GM10847 (cell line): ENCODE results near the gene PHLDB1.

Experiments
- POLR2A ChIP-seq: IDR thresholded peaks from 2 replicates; pipeline ENCODE4 v1.6.1; 2011; ENCODE audit not compliant: insufficient read length; ENCODE audit errors: extremely low read depth

Gene PHLDB1

GRCh38 chr11:118659314-118659952 is 52.0 kb downstream of the PHLDB1 start:
- no peak for TF ChIP-seq POLR2A

- no peak for TF ChIP-seq POLR2A
Observed at GRCh38 chr11:118659953-118660680, 52.7 kb downstream of the PHLDB1 start.

DNA sequence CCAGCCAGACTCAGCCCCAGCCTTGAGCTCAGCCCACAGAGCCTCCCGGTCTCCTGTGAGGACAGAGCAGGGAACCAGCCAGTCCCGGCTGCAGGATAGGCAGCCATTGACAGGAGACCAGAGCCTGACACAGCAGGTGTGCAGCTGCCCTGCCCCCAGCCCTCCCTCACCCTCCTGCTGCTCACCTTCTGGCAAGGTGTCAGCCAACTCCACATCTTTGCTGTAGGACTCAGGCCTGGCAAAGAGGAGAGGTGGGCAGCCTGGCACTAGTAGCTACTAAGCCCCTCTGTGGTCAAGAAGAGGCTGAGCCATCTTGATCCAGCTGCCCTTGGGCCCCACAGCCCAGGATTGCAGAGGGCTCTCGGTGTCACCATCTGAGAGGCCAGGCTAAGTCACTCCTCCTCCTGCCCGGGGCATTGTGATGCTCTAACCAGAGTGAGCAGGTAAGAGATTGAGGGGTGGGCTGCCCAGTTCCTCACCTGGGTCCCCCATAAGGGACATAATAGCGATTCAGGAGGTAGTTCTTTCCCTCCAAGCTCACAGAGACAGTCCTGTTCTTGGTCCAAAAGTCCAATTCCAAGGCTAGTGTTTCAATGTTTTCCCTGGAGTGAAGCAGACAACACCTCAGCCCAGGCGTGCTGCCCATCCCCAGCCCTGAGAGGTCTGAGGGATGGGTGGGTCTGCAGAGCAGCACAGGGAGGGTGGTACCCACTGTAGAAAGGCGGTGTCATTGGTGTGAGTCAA is 53.4 kb downstream of the PHLDB1 start:
- no peak for TF ChIP-seq POLR2A

DNA sequence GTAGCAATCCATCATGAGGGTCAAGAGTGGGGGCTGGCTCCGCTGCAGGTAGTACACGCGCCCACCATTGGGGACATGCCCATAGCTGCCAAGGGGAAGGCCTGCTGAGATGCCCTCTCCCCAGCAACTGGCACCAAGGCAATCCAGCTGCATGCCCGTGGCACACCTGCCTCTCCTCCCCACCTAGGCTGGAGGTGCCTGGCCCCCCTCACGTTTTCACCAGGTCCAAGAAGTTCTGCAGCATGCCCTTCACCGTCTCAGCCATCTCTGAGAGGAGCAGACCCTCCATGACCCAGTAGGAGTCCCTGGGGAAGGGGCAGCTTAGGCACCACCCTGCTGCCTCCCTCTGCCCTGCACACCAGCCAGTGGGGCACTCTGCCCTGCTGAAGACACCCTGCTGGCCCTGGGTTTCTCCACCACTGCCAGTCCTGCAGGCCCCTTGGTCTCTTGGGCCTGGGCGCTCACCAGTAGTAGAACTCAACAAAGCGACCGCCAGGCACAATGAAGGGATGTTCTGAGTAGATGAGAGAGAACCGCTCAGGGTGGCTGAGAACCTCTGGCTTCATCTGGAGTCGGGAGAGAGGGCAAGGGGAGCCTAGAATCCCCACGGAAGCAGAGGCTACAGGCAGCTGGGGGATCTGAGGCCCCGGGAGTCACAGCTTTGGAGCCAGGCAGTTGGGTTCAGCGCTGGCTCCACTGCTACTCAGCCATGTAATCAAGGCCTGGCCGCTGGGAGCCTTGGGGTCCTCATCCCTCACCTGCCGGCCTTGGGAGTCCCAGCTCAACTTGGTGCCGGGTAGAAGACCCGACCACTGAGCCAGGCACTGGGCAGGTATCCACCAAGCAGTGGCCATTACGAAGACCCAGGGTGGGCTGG is 54.2 kb downstream of the PHLDB1 start:
- no peak for TF ChIP-seq POLR2A

DNA sequence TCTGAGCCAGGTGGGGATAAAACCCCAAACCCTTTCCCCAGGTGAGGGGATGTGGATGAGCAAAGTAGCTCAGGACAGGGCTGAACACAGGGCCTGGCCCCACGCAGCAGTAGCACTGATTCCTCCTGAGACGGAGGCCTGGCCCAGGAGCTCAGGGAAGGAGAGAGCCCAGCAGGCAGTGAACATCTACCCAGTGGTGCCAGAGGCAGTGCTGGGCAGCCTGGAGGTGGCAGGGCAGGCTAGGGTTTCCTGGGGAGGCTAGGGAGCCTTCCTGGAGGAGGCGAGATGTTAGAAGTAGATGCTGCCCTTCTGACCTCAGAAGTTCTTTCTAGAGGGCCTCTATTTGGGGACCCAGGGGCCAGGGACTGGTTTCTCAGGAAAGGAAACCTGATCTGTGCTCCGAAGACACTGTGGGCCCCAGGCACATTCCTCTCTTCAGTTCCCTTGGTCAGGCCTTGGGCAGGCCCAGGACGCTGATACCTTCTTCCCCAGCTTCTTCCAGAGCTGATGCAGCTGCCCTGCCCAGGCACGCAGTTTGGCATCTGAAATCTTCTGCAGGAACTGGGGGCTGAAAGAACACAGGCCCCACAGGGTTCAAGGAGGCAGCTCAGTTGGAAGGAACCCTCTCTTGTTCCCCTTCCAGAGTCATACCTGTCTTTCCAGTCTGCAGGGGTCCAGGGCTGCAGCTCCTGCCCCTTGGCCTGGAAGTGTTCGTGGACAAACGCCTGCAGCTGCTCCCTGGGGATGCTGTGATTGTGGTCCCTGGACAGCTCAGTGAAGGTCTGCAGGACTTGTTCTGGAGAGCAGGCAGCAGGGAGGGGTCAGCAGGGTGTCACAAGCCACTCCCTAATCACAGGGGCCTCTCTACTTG is 55.2 kb downstream of the PHLDB1 start:
- TF ChIP-seq POLR2A: no peak

GRCh38 chr11:118663381-118663780 is 56.0 kb downstream of the PHLDB1 start:
- TF ChIP-seq POLR2A: no peak

DNA sequence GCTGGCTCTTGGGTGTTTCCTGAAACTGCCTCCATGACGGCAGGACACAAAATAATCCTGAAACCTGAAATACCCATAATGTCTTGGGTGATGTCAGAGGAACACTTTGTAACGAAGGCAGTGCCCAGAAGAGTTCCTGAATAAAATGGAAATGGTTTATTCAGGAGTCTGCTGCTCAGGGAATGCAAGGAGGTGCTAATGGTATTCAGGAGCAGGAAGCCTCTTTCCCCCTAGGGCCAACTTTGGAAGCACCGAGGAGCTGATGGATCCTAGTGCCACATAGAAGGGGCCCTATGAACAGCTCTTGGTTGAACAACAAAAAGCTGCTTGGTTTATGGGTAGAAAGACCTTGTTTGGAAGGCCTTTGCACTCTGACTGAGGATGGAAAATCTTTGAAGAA is 56.5 kb downstream of the PHLDB1 start:
- no peak for TF ChIP-seq POLR2A

- no peak for TF ChIP-seq POLR2A
Observed at GRCh38 chr11:118666371-118666770, 59.0 kb downstream of the PHLDB1 start.

- TF ChIP-seq POLR2A: no peak
Observed at GRCh38 chr11:118670063-118670462, 62.6 kb downstream of the PHLDB1 start.

- TF ChIP-seq POLR2A: no peak
Observed at GRCh38 chr11:118671254-118671653, 63.8 kb downstream of the PHLDB1 start.

- TF ChIP-seq POLR2A: no peak
Observed at GRCh38 chr11:118672846-118673245, 65.4 kb downstream of the PHLDB1 start.

- TF ChIP-seq POLR2A: no peak
Observed at GRCh38 chr11:118673361-118674081, 66.1 kb downstream of the PHLDB1 start.

- no peak for TF ChIP-seq POLR2A
Observed at GRCh38 chr11:118674082-118674435, 66.6 kb downstream of the PHLDB1 start.

DNA sequence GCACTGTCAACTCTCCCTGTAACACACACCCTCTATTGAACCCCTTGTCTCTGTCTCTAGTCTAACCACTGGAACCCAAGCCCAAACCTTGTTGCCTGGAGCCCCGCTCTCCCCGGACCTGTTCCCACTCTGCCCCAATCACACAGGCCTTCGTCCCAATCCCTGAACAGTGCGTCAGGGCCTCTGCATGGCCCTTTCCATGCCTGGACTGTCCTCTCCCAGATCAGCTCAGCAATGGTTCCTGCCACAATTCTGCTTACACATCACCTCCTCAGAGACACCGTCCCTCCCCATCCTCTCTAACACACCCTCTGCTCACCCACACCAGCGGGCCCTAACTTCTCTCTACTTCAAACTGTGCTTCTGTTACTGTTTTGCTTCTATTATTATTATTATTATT is 70.6 kb downstream of the PHLDB1 start:
- TF ChIP-seq POLR2A: no peak

- no peak for TF ChIP-seq POLR2A
Observed at GRCh38 chr11:118679483-118679882, 72.1 kb downstream of the PHLDB1 start, which contains the start of gene TREH. Gene TREH, minus strand, starts transcription at chr11:118679650. Its CDS starts 23 bp downstream, at chr11:118679627.
